Right lobe of liver (tissue), 4 donors: Measurements from ENCODE around the gene ADGRB3.

Experiments used
- CTCF ChIP-seq, 4 donors: fragments of 200-600 bp in 3 of 4; fragments of 450-650 bp in 1 of 4; IDR thresholded peaks; one replicate each; pipeline versions ENCODE4 v1.5.1 to v1.8.0; 2016 to 2022; ENCODE audit warnings: antibody characterized with exemption in 4 of 4, mild to moderate bottlenecking in 2 of 4
- POLR2A ChIP-seq: fragments of 450-650 bp; IDR thresholded peaks from one replicate; pipeline ENCODE4 v1.6.1; 2017; ENCODE audit warnings: antibody characterized with exemption, mild to moderate bottlenecking
- donor health status: DM: no; HTN: no; CAD: no.
- donor health status: DM: no; HTN: no; CAD: no.
- donor health status: DM: no; HTN: yes; CAD: no.

DNA sequence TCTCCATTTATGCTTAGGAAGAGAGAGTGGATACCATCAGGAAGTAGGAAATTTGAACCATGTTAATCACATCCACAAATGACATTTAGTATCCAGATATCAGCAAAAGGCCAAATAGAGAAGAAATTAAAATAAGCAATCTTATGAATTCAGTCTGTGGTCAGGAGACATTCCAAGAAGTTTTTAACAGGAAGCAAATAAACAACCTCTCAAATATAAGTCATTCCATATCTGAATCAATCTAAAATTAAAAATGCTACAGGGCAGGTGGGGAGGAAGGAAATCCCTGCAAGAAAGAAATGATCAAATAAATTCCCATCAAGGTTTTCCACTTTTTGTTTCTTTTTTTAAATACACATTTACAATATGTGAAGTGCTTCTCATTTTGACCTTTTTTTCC, 641.1 kb downstream of the ADGRB3 start:
- TF ChIP-seq CTCF (IDR thresholded peaks at IDR 0.05) (no peak), POLR2A (no peak)
